H1 (cell line): ENCODE measurements around the gene NMNAT3.

ENCODE experiments used
- CHD2 ChIP-seq: IDR thresholded peaks from 2 replicates; pipeline ENCODE4 v1.6.1; 2012; ENCODE audit warnings: low read length, improper control_type of control experiment
- CREB1 ChIP-seq: IDR thresholded peaks from 2 replicates; pipeline ENCODE4 v1.6.1; 2012; ENCODE audit warnings: inconsistent platforms
- CTCF ChIP-seq, 3 experiments: IDR thresholded peaks; 1 replicate in 2 of 3; 2 replicates in 1 of 3; pipeline versions ENCODE4 v1.5.1 to v1.6.1; 2011; ENCODE audit warnings: low read length in 3 of 3, mild to moderate bottlenecking in 3 of 3, inconsistent platforms in 2 of 3, low read depth in 1 of 3, moderate library complexity in 1 of 3; ENCODE audit not compliant: insufficient read depth in 1 of 3; ENCODE audit errors: control extremely low read depth in 1 of 3
- EZH2 ChIP-seq: fragments of 200-600 bp; sonication (generic); IDR thresholded peaks from 2 replicates; pipeline ENCODE4 v1.7.1; 2012; ENCODE audit warnings: low read depth, mild to moderate bottlenecking, moderate library complexity, low read length, inconsistent platforms; ENCODE audit not compliant: severe bottlenecking
- GABPA ChIP-seq: IDR thresholded peaks from 2 replicates; pipeline ENCODE4 v1.6.1; 2011; ENCODE audit warnings: mild to moderate bottlenecking, low read length, moderate library complexity, borderline replicate concordance; ENCODE audit not compliant: insufficient read depth
- HDAC2 ChIP-seq, 2 experiments: fragments of 300-600 bp in 1 of 2; sonication (generic) in 1 of 2; IDR thresholded peaks; 2 replicates each; pipeline ENCODE4 v1.6.1; 2011 to 2012; ENCODE audit warnings: low read depth in 2 of 2, low read length in 2 of 2, mild to moderate bottlenecking in 2 of 2, moderate library complexity in 2 of 2, borderline replicate concordance in 1 of 2, inconsistent platforms in 1 of 2
- POLR2A ChIP-seq, 2 experiments: IDR thresholded peaks; 1 replicate in 1 of 2; 2 replicates in 1 of 2; pipeline ENCODE4 v1.6.1; 2011; ENCODE audit warnings: low read depth in 2 of 2, low read length in 2 of 2, mild to moderate bottlenecking in 2 of 2; ENCODE audit errors: control extremely low read depth in 1 of 2
- POLR2AphosphoS5 ChIP-seq: IDR thresholded peaks from 2 replicates; pipeline ENCODE4 v1.6.1; 2011; ENCODE audit warnings: low read depth, low read length
- RNF2 ChIP-seq: fragments of 200-900, 300-1000 bp; sonication (generic); IDR thresholded peaks from 2 replicates; pipeline ENCODE4 v1.7.1; 2016; ENCODE audit warnings: borderline replicate concordance, low read depth, mild to moderate bottlenecking, antibody characterized with exemption, low read length; ENCODE audit not compliant: poor library complexity, severe bottlenecking; ENCODE audit errors: missing control alignments
- SUZ12 ChIP-seq: fragments of 200-600 bp; sonication (generic); IDR thresholded peaks from 2 replicates; pipeline ENCODE4 v1.6.1; 2012; ENCODE audit warnings: mild to moderate bottlenecking, inconsistent platforms, low read length, moderate library complexity, mixed read lengths
- TBP ChIP-seq: IDR thresholded peaks from 2 replicates; pipeline ENCODE4 v1.6.1; 2011; ENCODE audit warnings: low read depth, low read length, improper control_type of control experiment
- TCF12 ChIP-seq: IDR thresholded peaks from 2 replicates; pipeline ENCODE4 v1.6.1; 2011; ENCODE audit warnings: low read depth, mild to moderate bottlenecking, low read length
- YY1 ChIP-seq: IDR thresholded peaks from 2 replicates; pipeline ENCODE4 v1.6.1; 2011; ENCODE audit warnings: low read depth, mild to moderate bottlenecking, low read length
- ZNF274 ChIP-seq: IDR thresholded peaks from 2 replicates; pipeline ENCODE4 v1.7.0; 2012; ENCODE audit warnings: low read length, borderline replicate concordance; ENCODE audit errors: extremely low read depth

DNA sequence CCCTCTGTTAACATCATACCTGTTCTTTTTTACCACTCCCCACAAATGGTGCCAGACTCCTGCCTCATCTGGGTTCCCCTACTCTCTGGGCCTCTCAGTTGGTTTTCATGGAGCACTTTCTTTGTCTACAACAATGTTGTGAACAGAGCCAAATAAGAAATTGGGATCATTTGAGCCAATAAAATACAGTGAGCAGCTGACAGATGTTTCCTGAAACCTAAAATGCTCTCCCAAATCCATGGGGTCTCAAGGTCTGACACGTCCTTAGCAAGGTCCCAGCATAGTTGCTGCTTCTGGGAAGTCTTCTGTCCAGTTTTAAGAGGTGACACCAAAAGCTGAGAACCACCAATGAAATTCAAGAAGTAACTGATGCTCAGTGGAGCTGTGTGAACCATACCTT lies 1.7 kb downstream of the NMNAT3 start:
- TF ChIP-seq CHD2 (no peak), TCF12 (no peak), EZH2 (no peak), CTCF (IDR thresholded peaks at IDR 0.05; ENCODE audit: control extremely low read depth in 1 of 3, insufficient read depth in 1 of 3, low read depth in 1 of 3, low read length in 3 of 3) (no peak), SUZ12 (no peak), TBP (no peak), YY1 (no peak), RNF2 (no peak), POLR2AphosphoS5 (no peak), GABPA (no peak), ZNF274 (no peak), POLR2A (IDR thresholded peaks at IDR 0.05; ENCODE audit: control extremely low read depth in 1 of 2, low read depth in 2 of 2, low read length in 2 of 2) (no peak), HDAC2 (IDR thresholded peaks at IDR 0.05; ENCODE audit: borderline replicate concordance in 1 of 2, low read depth in 2 of 2, low read length in 2 of 2) (no peak), CREB1 (no peak)
